BE2C (cell line): ENCODE data around the gene SCGB1D4.

Source experiments
- DNase-seq: peaks from one replicate; pipeline ENCODE4 v3.0.0-alpha.2; 2020
- H3K27me3 ChIP-seq: fragments of 250-450 bp; sonication (Bioruptor Pico); 2 replicates; pipeline ENCODE4 v1.5.1; 2020; ENCODE audit warnings: mild to moderate bottlenecking
- H3K36me3 ChIP-seq: fragments of 250-450 bp; sonication (Bioruptor Pico); 2 replicates; pipeline ENCODE4 v1.5.1; 2020; ENCODE audit warnings: mild to moderate bottlenecking
- H3K4me1 ChIP-seq: fragments of 250-450 bp; sonication (Bioruptor Pico); 2 replicates; pipeline ENCODE4 v1.5.1; 2020
- H3K4me3 ChIP-seq: 2 replicates; pipeline ENCODE4 v1.5.1; 2011; ENCODE audit warnings: low read depth, low read length
- H3K9me3 ChIP-seq: fragments of 250-450 bp; sonication (Bioruptor Pico); 2 replicates; pipeline ENCODE4 v1.5.1; 2020
- TF ChIP-seq, protein P1 (sequence below): IDR thresholded peaks from 2 replicates; pipeline ENCODE4 v1.5.1; 2012; ENCODE audit warnings: mild to moderate bottlenecking, low read depth, low read length

SCGB1D4 gene

DNA sequence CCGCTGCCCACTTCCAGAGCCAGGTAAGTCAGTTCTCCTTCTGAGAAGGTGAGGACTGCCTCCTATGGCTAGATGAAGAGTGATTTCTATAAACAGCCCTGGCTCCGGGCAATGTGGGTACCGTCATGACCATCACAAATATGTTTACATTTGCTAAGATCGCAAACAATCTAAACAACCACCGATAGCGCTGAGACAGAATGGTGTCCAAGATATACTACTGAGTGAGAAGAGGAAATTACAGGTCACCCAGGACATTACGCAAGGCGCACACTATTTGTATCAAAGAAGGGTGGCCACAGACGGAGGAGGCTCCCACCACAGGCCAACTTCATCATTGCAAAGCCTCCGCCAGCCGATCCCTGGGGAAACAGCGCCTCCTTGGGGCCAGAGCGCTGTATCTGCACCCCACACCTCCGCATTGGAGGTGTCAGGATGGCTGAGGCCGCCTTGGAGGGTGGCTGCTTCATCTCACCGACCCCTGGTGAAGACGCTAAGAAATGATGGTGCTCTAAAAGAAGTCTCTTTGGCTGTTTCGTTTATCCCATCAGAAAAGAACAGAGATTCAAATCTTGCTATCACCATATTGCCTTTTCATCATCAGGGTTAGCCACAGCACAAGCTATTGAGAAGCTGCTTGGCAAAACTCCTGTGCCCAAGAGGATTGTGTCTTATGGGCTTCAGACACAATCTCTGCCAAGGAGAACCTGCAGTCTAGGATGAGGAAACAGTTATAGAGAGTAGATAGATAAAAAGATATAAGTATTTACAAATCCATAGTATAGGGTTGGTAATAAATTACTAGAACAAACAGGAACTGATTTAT, 26.1 kb upstream of the SCGB1D4 start:
- peak; percentile 60 for DNase-seq
- Histone ChIP-seq H3K9me3 (no peaks in the 10 kb centered on the region), H3K4me3 (no peak overlapping the region), H3K4me1 (no peaks in the 10 kb centered on the region), H3K36me3 (no peaks in the 10 kb centered on the region), H3K27me3 (no peaks in the 10 kb centered on the region)
- TF ChIP-seq, protein P1, sequence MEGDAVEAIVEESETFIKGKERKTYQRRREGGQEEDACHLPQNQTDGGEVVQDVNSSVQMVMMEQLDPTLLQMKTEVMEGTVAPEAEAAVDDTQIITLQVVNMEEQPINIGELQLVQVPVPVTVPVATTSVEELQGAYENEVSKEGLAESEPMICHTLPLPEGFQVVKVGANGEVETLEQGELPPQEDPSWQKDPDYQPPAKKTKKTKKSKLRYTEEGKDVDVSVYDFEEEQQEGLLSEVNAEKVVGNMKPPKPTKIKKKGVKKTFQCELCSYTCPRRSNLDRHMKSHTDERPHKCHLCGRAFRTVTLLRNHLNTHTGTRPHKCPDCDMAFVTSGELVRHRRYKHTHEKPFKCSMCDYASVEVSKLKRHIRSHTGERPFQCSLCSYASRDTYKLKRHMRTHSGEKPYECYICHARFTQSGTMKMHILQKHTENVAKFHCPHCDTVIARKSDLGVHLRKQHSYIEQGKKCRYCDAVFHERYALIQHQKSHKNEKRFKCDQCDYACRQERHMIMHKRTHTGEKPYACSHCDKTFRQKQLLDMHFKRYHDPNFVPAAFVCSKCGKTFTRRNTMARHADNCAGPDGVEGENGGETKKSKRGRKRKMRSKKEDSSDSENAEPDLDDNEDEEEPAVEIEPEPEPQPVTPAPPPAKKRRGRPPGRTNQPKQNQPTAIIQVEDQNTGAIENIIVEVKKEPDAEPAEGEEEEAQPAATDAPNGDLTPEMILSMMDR, result peak; percentile 76

DNA sequence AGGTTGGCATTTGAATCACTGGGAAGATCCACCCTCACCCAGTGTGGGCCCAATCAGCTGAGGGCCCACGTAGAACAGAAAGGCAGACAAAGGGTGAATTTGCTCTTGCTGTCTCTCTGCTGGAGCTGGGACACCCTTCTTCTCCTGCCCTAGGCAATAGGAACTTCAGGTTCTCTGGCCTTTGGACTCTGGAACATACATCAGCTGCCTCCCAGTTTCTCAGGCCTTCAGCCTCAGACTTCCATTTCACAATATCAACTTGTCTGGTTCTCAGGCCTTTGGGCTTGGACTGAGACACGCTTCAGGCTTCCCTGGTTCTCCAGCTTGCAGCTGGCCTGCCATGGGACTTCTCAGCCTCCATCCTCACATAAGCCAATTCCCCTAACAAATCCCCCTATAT, 23.6 kb upstream of the SCGB1D4 start:
- H3K27me3 ChIP-seq, result no peaks in the 10 kb centered on the region
- TF ChIP-seq, protein P1, result no peak
- no peaks in the 10 kb centered on the region for H3K36me3 ChIP-seq
- H3K9me3 ChIP-seq, result no peaks in the 10 kb centered on the region
- DNase-seq, result no peak
- no peak overlapping the region for H3K4me3 ChIP-seq
- H3K4me1 ChIP-seq, result no peaks in the 10 kb centered on the region

DNA sequence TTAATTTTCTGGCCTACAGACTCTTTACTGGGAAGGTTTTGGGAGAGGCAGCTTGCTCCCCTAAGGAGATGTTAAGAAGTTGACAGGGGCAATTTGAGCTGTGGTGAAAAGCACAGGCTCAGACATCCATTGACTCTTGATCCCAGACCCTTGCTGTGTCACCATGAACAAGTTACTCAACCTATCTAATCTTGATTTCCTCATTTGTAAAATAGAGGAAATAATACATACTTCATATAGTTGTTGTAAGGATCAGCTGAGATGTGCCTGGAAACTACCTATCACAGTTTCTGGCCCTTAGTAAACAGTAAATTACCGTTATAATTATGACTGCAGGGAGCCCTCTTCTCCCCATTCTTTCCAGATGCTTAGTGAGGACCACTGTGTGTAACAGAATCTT, 16.6 kb upstream of the SCGB1D4 start:
- Histone ChIP-seq H3K36me3 (no peaks in the 10 kb centered on the region), H3K4me1 (no peaks in the 10 kb centered on the region), H3K27me3 (no peaks in the 10 kb centered on the region), H3K4me3 (no peak overlapping the region), H3K9me3 (no peaks in the 10 kb centered on the region)
- TF ChIP-seq, protein P1, result no peak
- no peak for DNase-seq

DNA sequence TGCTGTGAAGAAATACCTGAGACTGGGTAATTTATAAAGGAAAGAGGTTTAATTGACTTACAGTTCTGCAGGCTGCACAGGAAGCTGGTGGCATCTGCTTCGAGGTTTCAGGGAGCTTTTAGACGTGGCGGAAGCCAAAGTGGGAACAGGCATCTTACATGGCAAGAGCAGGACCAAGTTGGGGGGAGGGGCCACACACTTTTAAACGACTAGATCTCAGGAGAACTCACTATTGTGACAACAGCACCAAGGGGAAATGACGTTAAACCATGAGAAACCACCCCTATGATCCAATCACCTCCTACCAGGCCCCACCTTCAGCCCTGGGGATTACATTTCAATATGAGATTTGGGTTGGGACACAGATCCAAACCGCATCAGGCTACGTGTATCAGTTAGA, 11.1 kb upstream of the SCGB1D4 start:
- H3K36me3 ChIP-seq, result no peaks in the 10 kb centered on the region
- TF ChIP-seq, protein P1, result no peak
- no peak for DNase-seq

DNA sequence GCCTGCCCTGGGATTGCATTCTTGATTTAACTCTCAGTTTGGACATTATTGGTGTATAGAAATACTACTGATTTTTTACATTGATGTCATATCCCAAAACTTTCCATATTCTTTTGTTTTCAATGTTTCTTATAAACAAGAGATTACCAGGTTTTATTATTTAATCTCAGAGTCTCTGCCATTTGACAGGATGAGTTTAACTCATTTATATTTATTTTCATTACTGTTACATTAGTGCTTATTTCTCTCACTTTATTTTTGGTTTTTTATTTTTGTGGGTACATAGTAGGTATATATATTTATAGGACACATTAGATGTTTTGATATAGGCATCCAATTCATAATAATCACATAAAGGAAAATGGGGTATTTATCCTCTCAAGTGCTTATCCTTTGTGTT, 9.1 kb upstream of the SCGB1D4 start:
- H3K36me3 ChIP-seq, result no peaks in the 10 kb centered on the region
- TF ChIP-seq, protein P1, result no peak
- H3K4me1 ChIP-seq, result no peaks in the 10 kb centered on the region
- no peaks in the 10 kb centered on the region for H3K27me3 ChIP-seq
- H3K9me3 ChIP-seq, result no peaks in the 10 kb centered on the region
- no peak overlapping the region for H3K4me3 ChIP-seq
- no peak for DNase-seq

More for the DNA sequence above, 11.1 kb upstream of the SCGB1D4 start:
- Histone ChIP-seq H3K4me3 (no peak overlapping the region), H3K4me1 (no peaks in the 10 kb centered on the region), H3K27me3 (no peaks in the 10 kb centered on the region), H3K9me3 (no peaks in the 10 kb centered on the region)

DNA sequence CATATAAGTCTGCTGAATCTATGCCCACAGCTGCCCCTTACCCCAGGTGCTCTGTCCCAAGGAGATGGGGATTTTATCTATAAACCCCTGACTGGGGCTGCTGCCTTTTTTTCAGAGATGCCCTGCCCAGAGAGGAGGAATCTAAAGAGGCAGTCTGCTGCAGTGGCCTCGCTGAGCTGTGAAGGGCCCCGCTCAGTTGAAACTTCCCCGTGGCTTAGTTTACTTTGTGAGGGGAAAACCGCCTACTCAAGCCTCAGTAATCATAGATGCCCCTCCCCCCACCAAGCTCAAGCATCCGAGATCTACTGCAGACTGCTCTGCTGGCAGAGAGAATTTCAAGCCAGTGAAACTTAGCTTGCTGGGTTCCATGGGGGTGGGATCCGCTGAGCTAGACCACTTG, 7.4 kb upstream of the SCGB1D4 start:
- Histone ChIP-seq H3K4me3 (no peak overlapping the region), H3K4me1 (no peaks in the 10 kb centered on the region), H3K27me3 (no peaks in the 10 kb centered on the region), H3K36me3 (no peaks in the 10 kb centered on the region), H3K9me3 (no peaks in the 10 kb centered on the region)
- DNase-seq, result no peak
- TF ChIP-seq, protein P1, result no peak
